Measurements from ENCODE around the gene PDZRN3. TPM values are rescaled to one million over a fixed set of nuclear protein-coding genes. Genes with fewer than 3 reads are reported as not detected.

The PDZRN3 gene
- total and polyA plus RNA-seq, 10 donors, result 1.5 to 5.5 (median 2.8) TPM

DNA sequence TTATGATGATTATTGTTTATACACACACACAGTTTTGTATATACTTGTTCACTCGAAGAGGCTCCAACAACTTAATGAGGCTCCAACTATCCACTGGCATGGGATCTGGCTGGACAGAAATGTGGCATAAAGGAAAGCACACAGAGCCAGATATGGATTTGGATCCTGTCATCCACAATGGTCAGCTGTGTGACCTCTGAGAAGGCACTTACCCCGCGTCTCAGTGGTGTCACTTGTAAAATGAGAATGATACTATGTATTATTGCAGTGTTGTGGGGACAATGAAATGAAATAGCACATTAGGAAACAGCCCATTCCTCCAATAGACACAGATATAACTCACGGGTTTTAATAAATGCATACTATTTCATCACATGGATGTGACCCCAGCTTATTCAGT, 42.2 kb downstream of the PDZRN3 start:
- Histone ChIP-seq H3K9me3 (no peaks in the 10 kb centered on the region), H3K4me1 (peaks cover 0 to 3% (median 0%) of the 10 kb centered on the region in 6 donors), H3K36me3 (no peaks in the 10 kb centered on the region), H3K27me3 (replicated peaks in 1 of 7) (no peaks in the 10 kb centered on the region), H3K27ac (no peak overlapping the region), H3K4me3 (no peak overlapping the region)
- intact Hi-C loops (cut with DNase I; ENCODE audit: low total_unique reads), result no loop called here
- TF ChIP-seq POLR2AphosphoS5 (IDR thresholded peaks at IDR 0.05) (no peak), POLR2A (IDR thresholded peaks at IDR 0.05) (no peak), CTCF (IDR thresholded peaks at IDR 0.05 in 8 of 11, conservative IDR thresholded peaks at IDR 0.05 in 3 of 11) (no peak)
- no peak for DNase-seq
- 90 to 100% (median 94%) methylated on average over 4 of the region's 4 CpGs for WGBS, 5 donors

DNA sequence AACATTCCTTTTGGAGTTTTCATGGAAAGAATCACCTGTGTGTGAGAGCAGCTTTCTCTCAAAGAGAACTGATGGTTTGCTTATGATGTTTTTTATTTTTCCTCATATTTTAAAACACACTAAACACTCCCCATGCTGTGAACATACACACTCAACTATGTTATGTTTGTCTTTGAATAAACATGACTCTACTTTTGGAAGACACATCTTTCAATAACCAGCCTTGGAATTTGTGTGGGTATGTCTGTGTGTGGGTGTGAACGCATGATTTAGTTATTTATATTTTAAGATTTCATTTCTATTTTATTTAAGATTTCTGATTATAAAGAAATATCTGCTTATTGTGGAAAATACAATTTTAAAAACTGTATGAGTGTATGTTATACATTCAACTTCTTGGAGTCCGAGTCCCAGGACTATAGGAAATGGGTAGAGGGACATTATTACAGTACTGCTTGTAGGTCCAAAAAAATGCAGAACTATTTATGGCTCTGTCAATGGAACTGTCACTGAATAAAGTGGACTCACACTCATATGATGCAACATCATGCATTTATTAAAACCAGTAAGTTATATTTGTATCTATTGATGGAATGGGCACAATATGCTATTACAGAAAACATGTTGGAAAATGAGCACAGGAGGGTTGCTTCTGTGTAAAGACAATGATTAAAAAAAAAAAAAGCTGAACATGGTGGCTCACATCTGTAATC, 43.5 kb downstream of the PDZRN3 start:
- no peaks in the 10 kb centered on the region for H3K36me3 ChIP-seq
- H3K4me1 ChIP-seq, result peaks cover 0 to 3% (median 0%) of the 10 kb centered on the region in 6 donors
- H3K9me3 ChIP-seq, result no peaks in the 10 kb centered on the region
- intact Hi-C loops (cut with DNase I; ENCODE audit: low total_unique reads), result no loop called here
- TF ChIP-seq CTCF (IDR thresholded peaks at IDR 0.05 in 8 of 11, conservative IDR thresholded peaks at IDR 0.05 in 3 of 11) (no peak), POLR2A (IDR thresholded peaks at IDR 0.05) (no peak), POLR2AphosphoS5 (IDR thresholded peaks at IDR 0.05) (no peak)
- no peaks in the 10 kb centered on the region for H3K27me3 ChIP-seq (replicated peaks in 1 of 7)
- no peak for DNase-seq
- WGBS, 5 donors, result 77 to 96% (median 89%) methylated on average over 2 of the region's 2 CpGs
- no peak overlapping the region for H3K27ac ChIP-seq
- H3K4me3 ChIP-seq, result no peak overlapping the region

GRCh38 chr3:73580343-73580742, 44.4 kb downstream of the PDZRN3 start:
- Histone ChIP-seq H3K27me3 (replicated peaks in 1 of 7) (no peaks in the 10 kb centered on the region), H3K9me3 (no peaks in the 10 kb centered on the region), H3K4me1 (peaks cover 0 to 3% (median 0%) of the 10 kb centered on the region in 6 donors), H3K27ac (no peak overlapping the region), H3K4me3 (no peak overlapping the region), H3K36me3 (no peaks in the 10 kb centered on the region)
- WGBS, 5 donors, result 71 to 88% (median 78%) methylated on average over 2 of the region's 2 CpGs
- no peak for DNase-seq
- intact Hi-C loops (cut with DNase I; ENCODE audit: low total_unique reads), result no loop called here
- no peak for TF ChIP-seq POLR2A (IDR thresholded peaks at IDR 0.05)
- no peak for TF ChIP-seq CTCF (IDR thresholded peaks at IDR 0.05 in 8 of 11, conservative IDR thresholded peaks at IDR 0.05 in 3 of 11)
- no peak for TF ChIP-seq POLR2AphosphoS5 (IDR thresholded peaks at IDR 0.05)

DNA sequence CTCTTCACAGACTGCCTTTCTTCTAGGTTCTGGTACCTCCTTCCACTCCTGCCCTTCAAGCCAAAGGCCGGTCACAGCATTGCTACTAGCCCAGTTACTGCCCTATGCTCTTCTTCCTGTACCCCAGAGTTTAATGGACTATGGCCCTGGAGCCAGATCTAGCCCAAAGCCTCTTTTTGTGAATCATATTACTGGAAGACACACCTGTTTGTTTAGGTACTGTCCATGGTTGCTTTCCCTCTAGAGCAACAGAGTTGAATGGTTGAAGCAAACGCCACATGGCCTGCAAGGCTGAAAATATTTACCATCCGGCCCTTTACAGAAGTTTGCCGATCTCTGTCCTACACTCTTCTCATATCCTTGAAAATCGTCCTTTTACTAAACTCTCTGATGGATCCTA, 47.0 kb downstream of the PDZRN3 start:
- Histone ChIP-seq H3K4me3 (no peak overlapping the region), H3K9me3 (no peaks in the 10 kb centered on the region), H3K27me3 (replicated peaks in 1 of 7) (no peaks in the 10 kb centered on the region), H3K36me3 (no peaks in the 10 kb centered on the region), H3K27ac (no peak overlapping the region), H3K4me1 (no peaks in the 10 kb centered on the region)
- intact Hi-C loops (cut with DNase I; ENCODE audit: low total_unique reads), result no loop called here
- 83 to 91% (median 88%) methylated on average over 5 of the region's 5 CpGs for WGBS, 5 donors
- DNase-seq, result no peak
- TF ChIP-seq CTCF (IDR thresholded peaks at IDR 0.05 in 8 of 11, conservative IDR thresholded peaks at IDR 0.05 in 3 of 11) (no peak), POLR2AphosphoS5 (IDR thresholded peaks at IDR 0.05) (no peak), POLR2A (IDR thresholded peaks at IDR 0.05) (no peak)
